Forelimb muscle (tissue), 1 donor: Measurements from ENCODE around the gene CDH23. TPM values are rescaled to one million over a fixed set of nuclear protein-coding genes. Genes with fewer than 3 reads are reported as not detected.
A peak's percentile ranks its signal among the peaks of the same experiment; 100 is the strongest.

Experiments
- DNase-seq: peaks from one replicate; pipeline ENCODE4 v3.0.0-alpha.2; 2013; ENCODE audit warnings: low read depth
- polyA plus RNA-seq: library from polyadenylated mRNA; unstranded; fragments of 120-200 nt; gene quantifications from one replicate; pipeline ENCODE4 v1.2.1, GENCODE V29; 2013; ENCODE audit not compliant: insufficient read length

The CDH23 gene
- polyA plus RNA-seq, 1 donor = 4.1 TPM

- DNase-seq = no peak
These were observed 70.4 kb downstream of the CDH23 start for GRCh38 chr10:71467161-71467560.

- no peak for DNase-seq
These were observed 71.0 kb downstream of the CDH23 start for GRCh38 chr10:71467569-71468362.

- no peak for DNase-seq
These were observed 71.8 kb downstream of the CDH23 start for GRCh38 chr10:71468363-71469094.

- no peak for DNase-seq
These were observed 74.3 kb downstream of the CDH23 start for GRCh38 chr10:71471006-71471405.

- no peak for DNase-seq
These were observed 75.2 kb downstream of the CDH23 start for GRCh38 chr10:71471957-71472365.

- DNase-seq = no peak
These were observed 75.7 kb downstream of the CDH23 start for GRCh38 chr10:71472466-71472865.

- DNase-seq = no peak
These were observed 76.2 kb downstream of the CDH23 start for GRCh38 chr10:71472912-71473311.

GRCh38 chr10:71473671-71474599 is 77.2 kb downstream of the CDH23 start:
- no peak for DNase-seq

GRCh38 chr10:71474702-71475242 is 78.1 kb downstream of the CDH23 start:
- no peak for DNase-seq

- no peak for DNase-seq
These were observed 78.6 kb downstream of the CDH23 start for GRCh38 chr10:71475243-71475871.

GRCh38 chr10:71476228-71477011 is 79.7 kb downstream of the CDH23 start:
- DNase-seq = peak; percentile 70

- DNase-seq = no peak
These were observed 81.5 kb downstream of the CDH23 start for GRCh38 chr10:71478173-71478572.

- DNase-seq = no peak
These were observed 82.2 kb downstream of the CDH23 start for GRCh38 chr10:71478813-71479365.

GRCh38 chr10:71479831-71480230 is 83.1 kb downstream of the CDH23 start:
- no peak for DNase-seq

GRCh38 chr10:71480662-71481061 is 83.9 kb downstream of the CDH23 start:
- DNase-seq = no peak

GRCh38 chr10:71481746-71482410 is 85.2 kb downstream of the CDH23 start:
- DNase-seq = no peak

GRCh38 chr10:71482620-71483019 is 85.9 kb downstream of the CDH23 start:
- DNase-seq = no peak

GRCh38 chr10:71483135-71483534 is 86.4 kb downstream of the CDH23 start:
- DNase-seq = no peak
